ENCODE measurements around the gene CELA2A. TPM values are rescaled to one million over a fixed set of nuclear protein-coding genes. Genes with fewer than 3 reads are reported as not detected.

Gene CELA2A
- total and polyA plus RNA-seq, 9 of the 15 experiments (the other 6 are each of a cell fraction or from before 2014, with no cell fraction given), result 0.62 TPM; not detected in 8

DNA sequence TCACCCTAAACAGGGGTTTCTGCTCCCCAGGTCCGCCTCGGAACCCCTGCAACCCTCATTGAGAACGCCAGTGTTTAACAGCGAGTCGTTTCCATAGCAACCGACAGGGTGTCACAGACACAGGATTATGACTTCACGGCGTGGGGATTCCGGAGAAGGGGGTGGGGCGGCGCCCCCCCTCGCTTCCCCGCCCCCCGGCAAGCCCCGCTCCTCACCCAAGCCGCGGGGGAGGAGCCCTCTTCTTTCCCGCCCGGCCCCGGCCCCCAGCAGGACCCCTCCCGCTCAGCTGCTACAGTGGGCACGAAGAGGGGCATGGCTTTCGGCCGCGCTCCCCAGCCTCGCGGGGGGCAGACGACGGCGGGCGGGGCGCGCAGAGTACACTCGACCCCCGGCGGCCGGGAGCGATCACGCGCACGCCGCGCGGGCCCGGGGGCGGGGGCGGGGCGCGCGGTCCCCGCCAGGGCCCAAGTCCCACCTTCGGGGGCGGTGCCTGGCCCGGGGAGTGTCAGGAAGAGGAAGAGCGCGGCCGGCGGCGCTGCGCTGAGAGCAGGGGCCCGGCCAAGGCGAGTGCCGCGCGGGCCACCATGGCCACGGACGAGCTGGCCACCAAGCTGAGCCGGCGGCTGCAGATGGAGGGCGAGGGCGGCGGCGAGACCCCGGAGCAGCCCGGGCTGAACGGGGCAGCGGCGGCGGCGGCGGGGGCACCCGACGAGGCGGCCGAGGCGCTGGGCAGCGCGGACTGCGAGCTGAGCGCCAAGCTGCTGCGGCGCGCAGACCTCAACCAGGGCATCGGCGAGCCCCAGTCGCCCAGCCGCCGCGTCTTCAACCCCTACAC, 46.9 kb upstream of the CELA2A start, which contains the start of gene EFHD2 (continued):
- TF ChIP-seq, protein P1, sequence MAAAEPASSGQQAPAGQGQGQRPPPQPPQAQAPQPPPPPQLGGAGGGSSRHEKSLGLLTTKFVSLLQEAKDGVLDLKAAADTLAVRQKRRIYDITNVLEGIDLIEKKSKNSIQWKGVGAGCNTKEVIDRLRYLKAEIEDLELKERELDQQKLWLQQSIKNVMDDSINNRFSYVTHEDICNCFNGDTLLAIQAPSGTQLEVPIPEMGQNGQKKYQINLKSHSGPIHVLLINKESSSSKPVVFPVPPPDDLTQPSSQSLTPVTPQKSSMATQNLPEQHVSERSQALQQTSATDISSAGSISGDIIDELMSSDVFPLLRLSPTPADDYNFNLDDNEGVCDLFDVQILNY (CRISPR knock-in tag; IDR thresholded peaks at IDR 0.05), result no peak
- TF ChIP-seq NRF1 (conservative IDR thresholded peaks at IDR 0.05 in 1 of 2, IDR thresholded peaks at IDR 0.05 in 1 of 2), result peak in 1 of 2 experiments; percentile 30; a peak in 2 of 4 replicates
- TF ChIP-seq, protein P2, sequence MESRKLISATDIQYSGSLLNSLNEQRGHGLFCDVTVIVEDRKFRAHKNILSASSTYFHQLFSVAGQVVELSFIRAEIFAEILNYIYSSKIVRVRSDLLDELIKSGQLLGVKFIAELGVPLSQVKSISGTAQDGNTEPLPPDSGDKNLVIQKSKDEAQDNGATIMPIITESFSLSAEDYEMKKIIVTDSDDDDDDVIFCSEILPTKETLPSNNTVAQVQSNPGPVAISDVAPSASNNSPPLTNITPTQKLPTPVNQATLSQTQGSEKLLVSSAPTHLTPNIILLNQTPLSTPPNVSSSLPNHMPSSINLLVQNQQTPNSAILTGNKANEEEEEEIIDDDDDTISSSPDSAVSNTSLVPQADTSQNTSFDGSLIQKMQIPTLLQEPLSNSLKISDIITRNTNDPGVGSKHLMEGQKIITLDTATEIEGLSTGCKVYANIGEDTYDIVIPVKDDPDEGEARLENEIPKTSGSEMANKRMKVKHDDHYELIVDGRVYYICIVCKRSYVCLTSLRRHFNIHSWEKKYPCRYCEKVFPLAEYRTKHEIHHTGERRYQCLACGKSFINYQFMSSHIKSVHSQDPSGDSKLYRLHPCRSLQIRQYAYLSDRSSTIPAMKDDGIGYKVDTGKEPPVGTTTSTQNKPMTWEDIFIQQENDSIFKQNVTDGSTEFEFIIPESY (CRISPR knock-in tag; IDR thresholded peaks at IDR 0.05), result no peak
- TF ChIP-seq ZNF76 (CRISPR knock-in tag; IDR thresholded peaks at IDR 0.05; ENCODE audit: borderline replicate concordance), result no peak
- TF ChIP-seq, protein P3, sequence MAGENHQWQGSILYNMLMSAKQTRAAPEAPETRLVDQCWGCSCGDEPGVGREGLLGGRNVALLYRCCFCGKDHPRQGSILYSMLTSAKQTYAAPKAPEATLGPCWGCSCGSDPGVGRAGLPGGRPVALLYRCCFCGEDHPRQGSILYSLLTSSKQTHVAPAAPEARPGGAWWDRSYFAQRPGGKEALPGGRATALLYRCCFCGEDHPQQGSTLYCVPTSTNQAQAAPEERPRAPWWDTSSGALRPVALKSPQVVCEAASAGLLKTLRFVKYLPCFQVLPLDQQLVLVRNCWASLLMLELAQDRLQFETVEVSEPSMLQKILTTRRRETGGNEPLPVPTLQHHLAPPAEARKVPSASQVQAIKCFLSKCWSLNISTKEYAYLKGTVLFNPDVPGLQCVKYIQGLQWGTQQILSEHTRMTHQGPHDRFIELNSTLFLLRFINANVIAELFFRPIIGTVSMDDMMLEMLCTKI (IDR thresholded peaks at IDR 0.05; ENCODE audit: partially characterized antibody), result no peak
- TF ChIP-seq STAG1 (CRISPR knock-in tag; IDR thresholded peaks at IDR 0.05; ENCODE audit: borderline replicate concordance), result no peak
- no peak for TF ChIP-seq MYNN (IDR thresholded peaks at IDR 0.05)
- no peak for TF ChIP-seq MYNN (CRISPR knock-in tag; IDR thresholded peaks at IDR 0.05)
- no peak for TF ChIP-seq HDGF (IDR thresholded peaks at IDR 0.05)
- TF ChIP-seq ZNF175 (CRISPR knock-in tag; IDR thresholded peaks at IDR 0.05; ENCODE audit: low read depth), result 0 out of 2 replicates have a peak, but pooled peaks have one; percentile 59
- peak; percentile 72; the same call in 1 of the 2 replicates for TF ChIP-seq SP1 (CRISPR knock-in tag; IDR thresholded peaks at IDR 0.05)
- no peak for TF ChIP-seq KDM4B (IDR thresholded peaks at IDR 0.05; ENCODE audit: borderline replicate concordance in 2 of 2, low read depth in 1 of 2)
- TF ChIP-seq RERE (CRISPR knock-in tag; IDR thresholded peaks at IDR 0.05; ENCODE audit: borderline replicate concordance), result no peak
- peak; percentile 83; the same call in 1 of the 2 replicates for TF ChIP-seq SPI1 (IDR thresholded peaks at IDR 0.05; ENCODE audit: borderline replicate concordance, low read depth, low read length)
- peak; percentile 56 for TF ChIP-seq ETS2 (tag; IDR thresholded peaks at IDR 0.05; ENCODE audit: borderline replicate concordance, poor library complexity, severe bottlenecking)
- peak; percentile 56 for TF ChIP-seq EGR1 (conservative IDR thresholded peaks at IDR 0.05)

All from K562 (cell line).